Trophoblast cell (in vitro differentiated cells and primary cell): Measurements from ENCODE around the gene KIF26B.

Source experiments
- DNase-seq, 2 donors: peaks; one replicate each; pipeline ENCODE4 v3.0.0-alpha.2; 2016
- H2AFZ ChIP-seq: 2 replicates; pipeline ENCODE4 v1.6.1; 2013; ENCODE audit warnings: low read length, moderate library complexity, mild to moderate bottlenecking; ENCODE audit not compliant: insufficient read depth, poor library complexity
- H2AK5ac ChIP-seq: 2 replicates; pipeline ENCODE4 v1.6.1; 2013; ENCODE audit warnings: mild to moderate bottlenecking, low read length
- H2BK120ac ChIP-seq: 2 replicates; pipeline ENCODE4 v1.6.1; 2013; ENCODE audit warnings: low read length, mild to moderate bottlenecking, moderate library complexity; ENCODE audit not compliant: insufficient read depth, poor library complexity
- H2BK12ac ChIP-seq: 2 replicates; pipeline ENCODE4 v1.6.1; 2013; ENCODE audit warnings: mild to moderate bottlenecking, low read length, moderate library complexity
- H2BK5ac ChIP-seq: 2 replicates; pipeline ENCODE4 v1.6.1; 2013; ENCODE audit warnings: low read length, low read depth, moderate library complexity, mild to moderate bottlenecking; ENCODE audit not compliant: poor library complexity
- H3K14ac ChIP-seq: 2 replicates; pipeline ENCODE4 v1.6.1; 2013; ENCODE audit warnings: mild to moderate bottlenecking, low read length
- H3K18ac ChIP-seq: 2 replicates; pipeline ENCODE4 v1.6.1; 2013; ENCODE audit warnings: mild to moderate bottlenecking, low read length
- H3K23ac ChIP-seq: 2 replicates; pipeline ENCODE4 v1.6.1; 2013; ENCODE audit warnings: low read length
- H3K27ac ChIP-seq: 2 replicates; pipeline ENCODE4 v1.5.1; 2013; ENCODE audit warnings: low read depth, mild to moderate bottlenecking, inconsistent platforms, low read length, moderate library complexity
- H3K27me3 ChIP-seq: 2 replicates; pipeline ENCODE4 v1.6.1; 2013; ENCODE audit warnings: inconsistent platforms, mild to moderate bottlenecking, low read length, moderate library complexity; ENCODE audit not compliant: insufficient read depth
- H3K36me3 ChIP-seq, 2 experiments: 1 replicate in 1 of 2; 2 replicates in 1 of 2; pipeline ENCODE4 v1.6.1; 2013; ENCODE audit warnings: low read length in 2 of 2, mild to moderate bottlenecking in 2 of 2, moderate library complexity in 1 of 2; ENCODE audit not compliant: insufficient read depth in 2 of 2, control insufficient read depth in 1 of 2
- H3K4ac ChIP-seq: 2 replicates; pipeline ENCODE4 v1.6.1; 2013; ENCODE audit warnings: low read depth, mild to moderate bottlenecking, low read length, moderate library complexity
- H3K4me1 ChIP-seq, 2 experiments: 1 replicate in 1 of 2; 2 replicates in 1 of 2; pipeline ENCODE4 v1.6.1; 2013; ENCODE audit warnings: low read length in 2 of 2, mild to moderate bottlenecking in 2 of 2, moderate library complexity in 1 of 2; ENCODE audit not compliant: insufficient read depth in 2 of 2, control insufficient read depth in 1 of 2
- H3K4me2 ChIP-seq: 2 replicates; pipeline ENCODE4 v1.6.1; 2013; ENCODE audit warnings: inconsistent platforms, mild to moderate bottlenecking, low read length, moderate library complexity
- H3K4me3 ChIP-seq: 2 replicates; pipeline ENCODE4 v1.5.1; 2013; ENCODE audit warnings: mild to moderate bottlenecking, low read depth, low read length, inconsistent platforms
- H3K79me1 ChIP-seq: one replicate; pipeline ENCODE4 v1.6.1; 2013; ENCODE audit warnings: low read length
- H3K79me2 ChIP-seq: 2 replicates; pipeline ENCODE4 v1.6.1; 2013; ENCODE audit warnings: low read length, mild to moderate bottlenecking; ENCODE audit not compliant: control insufficient read depth, insufficient read depth, poor library complexity
- H3K9ac ChIP-seq: 2 replicates; pipeline ENCODE4 v1.6.1; 2013; ENCODE audit warnings: mild to moderate bottlenecking, low read length
- H3K9me3 ChIP-seq: 2 replicates; pipeline ENCODE4 v1.6.1; 2013; ENCODE audit warnings: low read depth, mild to moderate bottlenecking, control low read depth, inconsistent platforms, low read length; ENCODE audit not compliant: insufficient read depth
- H4K12ac ChIP-seq: 2 replicates; pipeline ENCODE4 v1.6.1; 2013; ENCODE audit warnings: low read depth, mild to moderate bottlenecking, low read length, moderate library complexity
- H4K8ac ChIP-seq: 2 replicates; pipeline ENCODE4 v1.6.1; 2013; ENCODE audit warnings: low read depth, mild to moderate bottlenecking, low read length, moderate library complexity
- H4K91ac ChIP-seq: one replicate; pipeline ENCODE4 v1.6.1; 2013; ENCODE audit warnings: low read depth, mild to moderate bottlenecking, low read length, moderate library complexity
- WGBS: extraction: QIAGEN DNeasy Blood & Tissue Kit; methylation state at CpG from one replicate; pipeline ENCODE4 v1.1.7; 2013; ENCODE audit warnings: missing lambda C conversion rate; ENCODE audit not compliant: insufficient read length, insufficient coverage; ENCODE audit errors: extremely low coverage; 5-methylcytosine and 5-hydroxymethylcytosine counted together

The KIF26B gene

DNA sequence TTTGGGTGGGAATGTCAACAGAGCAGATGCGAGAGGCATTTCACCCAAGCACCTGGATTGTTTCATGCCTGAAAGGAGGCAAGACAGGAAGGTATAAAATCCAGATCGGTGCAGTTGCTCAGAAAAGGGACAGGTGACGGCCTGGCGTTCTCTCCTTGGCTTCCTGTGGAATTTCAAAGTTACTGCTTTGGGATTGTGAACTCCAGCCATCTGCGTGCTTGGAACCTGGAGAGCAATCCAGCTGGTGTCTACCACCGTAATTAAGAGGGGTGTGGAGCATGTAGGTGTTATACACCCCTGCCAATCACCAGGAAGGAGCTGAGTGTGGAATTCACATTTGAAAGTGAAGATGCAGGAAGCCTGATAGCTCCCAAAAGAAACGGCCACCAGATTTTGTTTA lies 286.1 kb downstream of the KIF26B start:
- H3K79me1 ChIP-seq, result no peaks in the 10 kb centered on the region
- no peak overlapping the region for H3K27ac ChIP-seq
- H3K23ac ChIP-seq, result no peak overlapping the region
- no peak overlapping the region for H3K4ac ChIP-seq
- H3K79me2 ChIP-seq, result no peaks in the 10 kb centered on the region
- no peaks in the 10 kb centered on the region for H3K9me3 ChIP-seq
- no peak overlapping the region for H4K8ac ChIP-seq
- H3K18ac ChIP-seq, result no peak overlapping the region
- H3K27me3 ChIP-seq, result no peaks in the 10 kb centered on the region
- H2BK12ac ChIP-seq, result no peak overlapping the region
- H2BK5ac ChIP-seq, result no peak overlapping the region
- no peak overlapping the region for H2AFZ ChIP-seq
- no peak overlapping the region for H4K91ac ChIP-seq
- WGBS, result no CpG with 5 or more reads among the region's 7 CpGs
- H3K4me2 ChIP-seq, result no peak overlapping the region
- H3K36me3 ChIP-seq, result peaks cover 2 to 4% of the 10 kb centered on the region in 2 experiments
- no peak overlapping the region for H4K12ac ChIP-seq
- peaks cover 13 to 17% of the 10 kb centered on the region in 2 experiments for H3K4me1 ChIP-seq
- DNase-seq, result no peak
- no peak overlapping the region for H2AK5ac ChIP-seq
- no peak overlapping the region for H3K14ac ChIP-seq
- no peak overlapping the region for H2BK120ac ChIP-seq
- no peak overlapping the region for H3K4me3 ChIP-seq
- no peak overlapping the region for H3K9ac ChIP-seq

DNA sequence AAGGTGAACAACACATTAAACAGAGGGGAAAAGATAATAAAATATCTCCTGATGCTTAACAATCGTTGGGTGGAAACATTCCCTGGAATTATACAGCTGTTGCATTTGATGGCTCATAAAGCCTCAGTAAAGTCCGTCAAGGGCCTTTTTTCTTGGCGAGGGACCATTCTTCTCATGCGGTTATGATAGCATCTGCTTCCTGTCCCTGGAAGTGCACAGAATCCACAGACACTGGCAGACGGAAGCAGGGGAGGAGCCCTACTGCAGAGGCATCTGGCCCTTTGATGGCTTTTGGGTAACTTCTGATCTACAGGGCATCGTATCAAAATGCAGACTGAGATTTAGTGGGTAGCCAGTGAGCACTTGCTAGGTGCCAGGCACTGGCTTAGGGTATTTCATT lies 286.9 kb downstream of the KIF26B start:
- Histone ChIP-seq H3K79me2 (no peaks in the 10 kb centered on the region), H2AK5ac (no peak overlapping the region), H3K9ac (no peak overlapping the region), H3K27me3 (no peaks in the 10 kb centered on the region), H3K4me1 (peaks cover 13 to 17% of the 10 kb centered on the region in 2 experiments), H2BK5ac (no peak overlapping the region), H4K12ac (no peak overlapping the region), H2BK120ac (no peak overlapping the region), H3K36me3 (peaks cover 0 to 2% of the 10 kb centered on the region in 2 experiments), H2AFZ (no peak overlapping the region), H3K4ac (no peak overlapping the region), H3K4me3 (no peak overlapping the region), H3K23ac (no peak overlapping the region), H4K8ac (no peak overlapping the region), H3K27ac (no peak overlapping the region), H2BK12ac (no peak overlapping the region), H3K18ac (no peak overlapping the region), H3K14ac (no peak overlapping the region), H3K79me1 (no peaks in the 10 kb centered on the region), H3K4me2 (no peak overlapping the region), H3K9me3 (no peaks in the 10 kb centered on the region), H4K91ac (no peak overlapping the region)
- no CpG with 5 or more reads among the region's 6 CpGs for WGBS
- DNase-seq, result no peak

DNA sequence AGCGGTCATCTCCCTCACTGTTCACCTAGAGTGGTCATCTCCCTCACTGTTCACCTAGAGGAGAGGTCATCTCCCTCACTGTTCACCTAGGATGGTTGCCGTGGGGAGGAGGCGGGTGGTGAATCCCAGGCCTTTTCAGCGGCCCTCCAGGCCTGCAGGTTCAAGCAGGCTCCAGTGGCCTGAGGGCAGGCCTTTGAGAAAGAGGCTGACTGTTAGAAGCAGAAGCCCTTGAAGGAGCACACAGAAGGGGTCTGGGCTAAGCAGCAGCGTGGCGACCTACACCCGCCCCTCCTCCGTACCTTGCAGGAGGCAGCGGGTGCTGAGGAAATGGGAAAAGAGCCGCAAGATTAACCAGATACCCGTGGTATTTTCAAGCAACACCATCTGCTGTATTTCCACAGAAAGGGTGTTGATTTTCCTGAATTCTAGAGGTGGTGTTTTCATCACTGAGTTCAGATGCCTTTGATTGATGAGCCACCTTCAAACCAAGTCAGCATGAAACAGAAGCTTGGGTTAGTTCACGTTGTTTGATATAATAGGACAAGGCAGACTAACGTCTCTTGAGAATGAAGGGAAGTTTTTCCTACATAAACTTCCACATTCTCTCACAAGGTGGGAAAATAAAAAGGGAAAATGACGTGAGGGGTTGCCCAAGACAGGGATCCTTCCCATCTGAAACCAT lies 289.5 kb downstream of the KIF26B start:
- Histone ChIP-seq H3K4me2 (no peak overlapping the region), H3K14ac (no peak overlapping the region), H3K27ac (no peak overlapping the region), H3K79me1 (no peaks in the 10 kb centered on the region), H4K12ac (no peak overlapping the region), H2BK12ac (no peak overlapping the region), H2BK120ac (no peak overlapping the region), H3K4ac (no peak overlapping the region), H3K79me2 (no peaks in the 10 kb centered on the region), H3K4me3 (no peak overlapping the region), H3K23ac (no peak overlapping the region), H2AFZ (no peak overlapping the region), H4K8ac (no peak overlapping the region), H3K4me1 (peaks cover 13 to 17% of the 10 kb centered on the region in 2 experiments), H3K18ac (no peak overlapping the region), H3K9me3 (no peaks in the 10 kb centered on the region), H2BK5ac (no peak overlapping the region), H3K27me3 (no peaks in the 10 kb centered on the region), H3K9ac (no peak overlapping the region), H4K91ac (no peak overlapping the region), H3K36me3 (peaks cover 0 to 3% of the 10 kb centered on the region in 2 experiments), H2AK5ac (no peak overlapping the region)
- WGBS, result no CpG with 5 or more reads among the region's 14 CpGs
- peak; percentile 46 to 72 for DNase-seq

DNA sequence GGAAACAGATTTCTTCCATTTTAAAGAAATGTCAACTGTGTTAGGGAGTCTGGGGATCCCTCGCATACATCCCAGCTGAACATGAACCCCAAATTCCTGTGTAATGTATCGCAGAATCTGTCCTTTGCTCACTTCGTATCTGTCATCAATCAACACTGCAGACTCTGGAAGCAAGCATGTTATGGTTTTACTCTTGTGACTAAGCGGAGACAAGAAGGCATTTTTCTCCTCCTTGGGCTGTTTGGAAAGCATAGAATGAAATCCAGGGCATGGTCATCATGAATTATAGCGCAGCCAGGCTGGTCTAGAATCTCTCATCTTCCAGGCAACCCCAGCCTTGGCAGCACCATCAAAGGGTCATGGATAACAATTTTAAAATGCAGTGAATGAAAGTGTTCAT lies 290.2 kb downstream of the KIF26B start:
- no peak overlapping the region for H2BK5ac ChIP-seq
- H2AK5ac ChIP-seq, result no peak overlapping the region
- no peak overlapping the region for H3K4ac ChIP-seq
- H2BK12ac ChIP-seq, result no peak overlapping the region
- no peak for DNase-seq
- no peak overlapping the region for H3K4me2 ChIP-seq
- H3K27me3 ChIP-seq, result no peaks in the 10 kb centered on the region
- H3K9me3 ChIP-seq, result no peaks in the 10 kb centered on the region
- H2AFZ ChIP-seq, result no peak overlapping the region
- H4K91ac ChIP-seq, result no peak overlapping the region
- no peak overlapping the region for H3K27ac ChIP-seq
- H3K4me1 ChIP-seq, result peaks cover 13 to 19% of the 10 kb centered on the region in 2 experiments
- H3K4me3 ChIP-seq, result no peak overlapping the region
- no peak overlapping the region for H3K18ac ChIP-seq
- H3K79me1 ChIP-seq, result no peaks in the 10 kb centered on the region
- no peak overlapping the region for H3K23ac ChIP-seq
- no peak overlapping the region for H3K9ac ChIP-seq
- H3K36me3 ChIP-seq, result peaks cover 0 to 3% of the 10 kb centered on the region in 2 experiments
- H4K8ac ChIP-seq, result no peak overlapping the region
- no peak overlapping the region for H2BK120ac ChIP-seq
- no peak overlapping the region for H3K14ac ChIP-seq
- no peak overlapping the region for H4K12ac ChIP-seq
- WGBS, result no CpG with 5 or more reads among the region's 5 CpGs
- no peaks in the 10 kb centered on the region for H3K79me2 ChIP-seq
